ENCODE results near the gene HMGN1. TPM values are rescaled to one million over a fixed set of nuclear protein-coding genes. Genes with fewer than 3 reads are reported as not detected.

HMGN1 gene
- polyA plus RNA-seq, 1 donor (not counting 4 experiments of a cell fraction or from before 2014, with no cell fraction given): 245 TPM

- Histone ChIP-seq H3K9ac (ENCODE audit: control insufficient read depth, extremely low read depth, insufficient read depth, low read length) (peak overlapping the region; percentile 92), H3K4me3 (ENCODE audit: control insufficient read depth in 2 of 3, extremely low read depth in 1 of 3, insufficient read depth in 2 of 3, low read depth in 1 of 3, low read length in 3 of 3) (peak overlapping the region; percentile 62 to 81 (median 74)), H3K9me1 (ENCODE audit: control insufficient read depth, extremely low read depth, insufficient read depth, low read length) (no peaks in the 10 kb centered on the region), H3K79me2 (ENCODE audit: control insufficient read depth, insufficient read depth, low read length) (peaks cover 21% of the 10 kb centered on the region), H3K27me3 (ENCODE audit: control insufficient read depth, extremely low read depth, insufficient read depth, low read length) (no peaks in the 10 kb centered on the region), H3K9me3 (ENCODE audit: control insufficient read depth, low read depth, low read length) (no peaks in the 10 kb centered on the region), H4K20me1 (ENCODE audit: control insufficient read depth, extremely low read depth, insufficient read depth, low read length) (no peaks in the 10 kb centered on the region), H3K27ac (ENCODE audit: control insufficient read depth, insufficient read depth, low read length) (peak overlapping the region; percentile 90), H2AFZ (ENCODE audit: control insufficient read depth, low read length) (peak overlapping the region; percentile 82), H3K36me3 (ENCODE audit: control insufficient read depth in 2 of 2, extremely low read depth in 1 of 2, insufficient read depth in 2 of 2, low read length in 2 of 2) (no peaks in the 10 kb centered on the region), H3K4me1 (ENCODE audit: control insufficient read depth, extremely low read depth, insufficient read depth, low read length) (peaks cover 36% of the 10 kb centered on the region), H3K4me2 (ENCODE audit: control insufficient read depth, extremely low read depth, insufficient read depth, low read depth, low read length) (peak overlapping the region; percentile 80)
- dilution Hi-C loops (cut with MboI; ENCODE audit: extremely low pct_ligation_motif_present, low sequenced_read_pairs): no loop called here
- FAIRE-seq (peak; percentile 71), DNase-seq (ENCODE audit: low read depth, low spot score) (no peak)
- TF ChIP-seq EZH2 (IDR thresholded peaks at IDR 0.05; ENCODE audit: low read length) (no peak), CTCF (optimal IDR thresholded peaks at IDR 0.05 in 1 of 3, IDR thresholded peaks at IDR 0.05 in 1 of 3, conservative IDR thresholded peaks at IDR 0.05 in 1 of 3; ENCODE audit: extremely low read depth in 1 of 3, insufficient read depth in 2 of 3, low read length in 3 of 3) (no peak)
Measured at GRCh38 chr21:39314143-39315027, 34.5 kb downstream of the HMGN1 start.

- no peaks in the 10 kb centered on the region for H3K36me3 ChIP-seq (ENCODE audit: control insufficient read depth in 2 of 2, extremely low read depth in 1 of 2, insufficient read depth in 2 of 2, low read length in 2 of 2)
- peak within 1 kb of the TSS; percentile 80 for H3K4me2 ChIP-seq (ENCODE audit: control insufficient read depth, extremely low read depth, insufficient read depth, low read depth, low read length)
Measured at GRCh38 chr21:39313571-39314142, 35.2 kb downstream of the HMGN1 start, which contains the start of gene BRWD1. BRWD1 (minus strand) TSS chr21:39313632; CDS start chr21:39313491, 141 bp downstream.

More at GRCh38 chr21:39313571-39314142, 35.2 kb downstream of the HMGN1 start, which contains the start of gene BRWD1:
- H3K27ac ChIP-seq (ENCODE audit: control insufficient read depth, insufficient read depth, low read length): peak within 1 kb of the TSS; percentile 90
- peaks cover 28% of the 10 kb centered on the region for H3K79me2 ChIP-seq (ENCODE audit: control insufficient read depth, insufficient read depth, low read length)
- no peaks in the 10 kb centered on the region for H3K9me1 ChIP-seq (ENCODE audit: control insufficient read depth, extremely low read depth, insufficient read depth, low read length)
- H3K27me3 ChIP-seq (ENCODE audit: control insufficient read depth, extremely low read depth, insufficient read depth, low read length): no peaks in the 10 kb centered on the region
- no peaks in the 10 kb centered on the region for H4K20me1 ChIP-seq (ENCODE audit: control insufficient read depth, extremely low read depth, insufficient read depth, low read length)
- FAIRE-seq: no peak
- TF ChIP-seq CTCF (optimal IDR thresholded peaks at IDR 0.05 in 1 of 3, IDR thresholded peaks at IDR 0.05 in 1 of 3, conservative IDR thresholded peaks at IDR 0.05 in 1 of 3; ENCODE audit: extremely low read depth in 1 of 3, insufficient read depth in 2 of 3, low read length in 3 of 3): peak in 1 of 3 experiments; percentile 39
- no peak for TF ChIP-seq EZH2 (IDR thresholded peaks at IDR 0.05; ENCODE audit: low read length)
- dilution Hi-C loops (cut with MboI; ENCODE audit: extremely low pct_ligation_motif_present, low sequenced_read_pairs): no loop called here
- H3K9me3 ChIP-seq (ENCODE audit: control insufficient read depth, low read depth, low read length): no peaks in the 10 kb centered on the region
- DNase-seq (ENCODE audit: low read depth, low spot score): no peak
- peak within 1 kb of the TSS; percentile 62 to 81 (median 74) for H3K4me3 ChIP-seq (ENCODE audit: control insufficient read depth in 2 of 3, extremely low read depth in 1 of 3, insufficient read depth in 2 of 3, low read depth in 1 of 3, low read length in 3 of 3)
- H3K9ac ChIP-seq (ENCODE audit: control insufficient read depth, extremely low read depth, insufficient read depth, low read length): peak within 1 kb of the TSS; percentile 92
- peaks cover 36% of the 10 kb centered on the region for H3K4me1 ChIP-seq (ENCODE audit: control insufficient read depth, extremely low read depth, insufficient read depth, low read length)
- peak within 1 kb of the TSS; percentile 82 for H2AFZ ChIP-seq (ENCODE audit: control insufficient read depth, low read length)
